Posterior cingulate gyrus (tissue), 11 donors: ENCODE measurements around the gene LMOD1.

ENCODE experiments used
- DNase-seq, 10 donors: peaks; one replicate each; pipeline versions ENCODE4 v3.0.0 to v3.0.0-alpha.2; 2020 to 2021; ENCODE audit warnings: mixed read lengths in 3 of 10
- intact Hi-C: fragments of 100-400 bp; cut with DNase I; formaldehyde crosslinking; loops from one replicate; pipeline ENCODE4 v1.15.1; 2023

The LMOD1 gene

GRCh38 chr1:201895913-201896807, 50.2 kb downstream of the LMOD1 start:
- intact Hi-C loops, result loop anchor here (5.0 kb wide), 3 partner anchors 61 to 236 kb away; partner anchors contain the start of gene TIMM17A
- peak; percentile 72 to 98 (median 87) for DNase-seq

GRCh38 chr1:201895120-201895665, 51.2 kb downstream of the LMOD1 start:
- intact Hi-C loops, result loop anchor here (5.0 kb wide), 3 partner anchors 62 to 237 kb away; partner anchors contain the start of gene TIMM17A
- DNase-seq, result peak in 2 of 10 donors; percentile 71 to 80

GRCh38 chr1:201894343-201895119, 51.8 kb downstream of the LMOD1 start:
- DNase-seq, result peak in 2 of 10 donors; percentile 32 to 59
- intact Hi-C loops, result loop anchor here (5.0 kb wide), 3 partner anchors 63 to 238 kb away; partner anchors contain the start of gene TIMM17A

GRCh38 chr1:201893431-201893830, 52.9 kb downstream of the LMOD1 start:
- peak in 2 of 10 donors; percentile 69 to 84 for DNase-seq
- intact Hi-C loops, result no loop called here

GRCh38 chr1:201892211-201892610, 54.1 kb downstream of the LMOD1 start:
- intact Hi-C loops, result no loop called here
- peak in 1 of 10 donors; percentile 70 for DNase-seq

GRCh38 chr1:201891451-201892045, 54.8 kb downstream of the LMOD1 start:
- DNase-seq, result peak in 1 of 10 donors; percentile 66
- intact Hi-C loops, result no loop called here

- DNase-seq, result peak in 1 of 10 donors; percentile 33
- intact Hi-C loops, result no loop called here
Measured at GRCh38 chr1:201890806-201891450, 55.4 kb downstream of the LMOD1 start.

- peak in 2 of 10 donors; percentile 78 to 79 for DNase-seq
- intact Hi-C loops, result no loop called here
Measured at GRCh38 chr1:201890223-201890622, 56.1 kb downstream of the LMOD1 start.

- intact Hi-C loops, result no loop called here
- peak in 4 of 10 donors; percentile 39 to 87 (median 58) for DNase-seq
Measured at GRCh38 chr1:201889090-201889968, 57.0 kb downstream of the LMOD1 start.

- peak; percentile 84 to 99 (median 92) for DNase-seq
- intact Hi-C loops, result no loop called here
Measured at GRCh38 chr1:201888282-201889089, 57.9 kb downstream of the LMOD1 start, which contains the start of gene SHISA4. SHISA4 (plus strand) TSS chr1:201888898; CDS start chr1:201888995, 97 bp downstream.

GRCh38 chr1:201887116-201887866, 59.1 kb downstream of the LMOD1 start:
- intact Hi-C loops, result no loop called here
- peak in 5 of 10 donors; percentile 33 to 88 (median 79) for DNase-seq

GRCh38 chr1:201886103-201886885, 60.1 kb downstream of the LMOD1 start:
- intact Hi-C loops, result no loop called here
- DNase-seq, result peak in 1 of 10 donors; percentile 39

- intact Hi-C loops, result no loop called here
- DNase-seq, result peak in 1 of 10 donors; percentile 34
Measured at GRCh38 chr1:201885531-201886075, 60.7 kb downstream of the LMOD1 start.

- DNase-seq, result peak in 1 of 10 donors; percentile 52
- intact Hi-C loops, result no loop called here
Measured at GRCh38 chr1:201884425-201884824, 61.9 kb downstream of the LMOD1 start.

GRCh38 chr1:201883786-201884185, 62.6 kb downstream of the LMOD1 start:
- intact Hi-C loops, result no loop called here

GRCh38 chr1:201883266-201883665, 63.1 kb downstream of the LMOD1 start:
- intact Hi-C loops, result no loop called here
- DNase-seq, result peak in 1 of 10 donors; percentile 43

More at GRCh38 chr1:201883786-201884185, 62.6 kb downstream of the LMOD1 start:
- peak in 1 of 10 donors; percentile 61 for DNase-seq
